ENCODE results near the gene SMOC2.
"Not testable (repeated sequence)": the region's sequence is repeated elsewhere in the genome, so short reads cannot be mapped to it uniquely, and the experiment has no call there.

The SMOC2 gene

DNA sequence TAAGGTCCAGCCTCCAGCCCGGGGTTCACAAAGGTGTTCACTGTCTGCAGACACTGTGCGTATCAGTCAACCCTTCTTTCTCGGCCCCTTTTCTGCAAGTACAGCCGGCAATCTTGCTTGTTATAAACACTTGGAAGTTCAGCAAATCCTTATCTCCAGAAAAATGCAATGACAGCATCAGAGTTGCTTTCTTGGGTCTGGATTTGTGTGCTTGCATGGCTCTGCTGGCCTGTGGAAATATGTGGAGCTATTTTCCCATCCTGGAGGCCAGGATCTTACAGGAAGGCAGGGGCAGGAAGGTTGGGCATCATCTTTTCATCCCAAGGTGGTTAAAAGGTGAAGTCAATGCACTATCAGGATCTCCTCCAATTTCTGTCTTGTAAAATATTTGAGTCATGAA, 100.3 kb downstream of the SMOC2 start:
- DNase-seq (ENCODE audit: low spot score) = no peak

DNA sequence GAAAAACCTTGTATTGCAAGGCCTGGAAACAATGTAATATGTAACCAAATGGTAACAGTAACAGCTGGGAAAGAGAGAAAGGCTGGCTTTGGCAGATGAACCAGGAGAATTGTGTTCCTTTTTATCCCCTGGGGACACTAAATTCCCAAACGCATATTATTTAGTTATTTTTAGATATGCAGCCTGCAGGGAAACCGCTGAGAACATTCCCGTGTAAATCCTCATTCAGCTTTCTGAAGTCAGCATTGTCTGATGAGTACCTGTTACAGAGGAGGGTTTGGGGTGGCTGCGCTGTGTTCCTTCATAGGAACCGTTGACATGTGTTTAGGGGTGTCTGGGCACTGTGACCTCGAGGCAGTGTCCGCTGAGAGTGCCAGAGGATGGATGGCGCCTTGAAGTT, 101.3 kb downstream of the SMOC2 start:
- DNase-seq (ENCODE audit: low spot score) = no peak

DNA sequence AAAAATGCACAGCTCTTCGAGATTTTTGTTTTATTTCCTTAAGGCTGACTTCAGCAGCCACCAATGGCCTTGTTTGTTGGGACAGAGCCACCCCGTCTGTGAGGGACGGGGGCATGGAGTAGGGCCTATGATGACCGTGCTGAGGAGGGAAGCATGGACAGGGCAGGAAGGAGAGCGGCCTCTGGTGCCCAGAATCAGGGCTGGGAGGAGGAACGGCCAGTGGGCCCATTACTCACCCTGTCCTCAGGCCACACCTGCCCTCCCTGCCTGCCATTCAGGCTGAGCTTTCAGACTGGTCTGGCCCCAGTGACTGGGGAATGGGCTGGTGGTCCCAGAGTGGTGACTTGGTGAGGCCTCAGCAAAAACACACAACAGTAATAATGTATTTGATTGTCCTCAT, 104.4 kb downstream of the SMOC2 start:
- DNase-seq (ENCODE audit: low spot score) = no peak

DNA sequence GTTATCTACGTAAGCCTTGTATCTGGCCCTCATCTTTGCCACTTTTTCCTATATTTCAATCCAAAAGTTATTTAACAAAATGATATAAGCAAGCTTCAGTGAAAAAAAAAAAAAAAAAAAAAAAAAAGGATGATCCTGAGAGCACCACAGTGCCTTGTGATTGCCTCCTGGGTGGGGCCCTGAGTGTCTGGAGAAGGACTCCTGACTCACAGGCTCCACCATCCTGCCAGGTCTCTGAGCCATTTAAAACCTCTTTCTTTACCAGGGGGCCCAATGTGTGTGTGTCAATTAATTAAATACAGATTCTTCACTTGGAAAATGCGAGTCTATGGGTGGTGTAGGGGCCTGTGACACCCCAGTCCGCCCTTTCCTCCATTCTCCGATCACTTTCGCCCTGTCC, 105.2 kb downstream of the SMOC2 start:
- DNase-seq (ENCODE audit: low spot score) = no peak

DNA sequence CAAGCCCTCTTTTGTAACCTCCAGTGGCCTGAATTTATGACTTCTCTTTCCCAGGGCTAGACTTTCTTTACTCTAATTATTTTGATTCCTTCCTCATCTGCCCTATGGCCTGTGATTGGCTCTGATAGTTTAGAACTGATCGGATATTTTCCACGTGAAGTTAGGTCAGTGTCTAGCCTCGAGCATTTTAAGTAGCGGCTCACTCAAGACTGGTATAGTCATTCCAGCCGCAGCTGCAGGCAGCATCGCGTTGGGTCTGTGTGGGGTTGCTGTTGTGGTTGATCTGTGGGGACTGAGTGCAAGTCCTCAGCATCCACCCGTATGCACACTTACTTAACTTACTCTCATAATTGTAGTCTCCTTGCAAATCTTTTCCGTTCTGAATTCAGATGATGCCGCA, 105.7 kb downstream of the SMOC2 start:
- no peak for DNase-seq (ENCODE audit: low spot score)

DNA sequence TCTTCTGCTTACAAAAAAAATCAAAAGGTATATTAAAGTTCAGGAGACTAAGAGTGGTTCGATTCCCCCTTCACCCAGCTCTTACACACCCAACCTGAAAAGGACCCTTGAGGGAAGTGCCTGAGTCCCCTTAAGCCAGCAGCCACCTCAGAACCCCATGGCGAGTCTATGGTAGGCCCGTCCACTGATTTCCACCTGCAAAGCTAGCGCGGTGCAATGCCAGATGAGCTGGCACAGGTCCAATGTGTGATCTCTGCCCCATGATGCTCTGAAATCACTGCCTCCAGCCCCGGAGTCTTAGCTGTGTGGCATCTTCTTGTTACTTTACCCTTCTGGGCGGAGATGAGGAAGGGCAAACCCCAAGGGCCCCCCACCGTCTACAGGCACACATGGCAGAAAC, 109.3 kb downstream of the SMOC2 start:
- DNase-seq (ENCODE audit: low spot score) = no peak

DNA sequence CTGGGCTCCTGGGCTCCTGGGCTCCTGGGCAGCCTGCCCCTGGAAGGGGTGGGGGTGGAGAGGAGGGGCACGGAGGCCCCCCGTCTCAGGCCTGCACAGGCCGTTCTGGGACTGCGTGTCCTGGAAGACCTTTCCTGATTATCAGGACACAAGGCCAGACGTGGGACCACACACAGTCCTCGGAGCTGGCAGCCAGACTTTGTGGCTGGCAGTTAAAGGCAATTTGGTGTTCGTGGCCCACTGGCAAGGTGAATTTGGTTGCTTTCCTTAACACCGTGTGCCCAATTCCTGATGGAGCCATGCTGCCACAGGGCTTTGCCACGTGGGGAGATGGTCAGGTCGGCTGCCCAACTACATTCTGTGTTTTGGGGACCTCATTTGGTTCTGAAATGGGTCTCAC, 113.5 kb downstream of the SMOC2 start:
- DNase-seq (ENCODE audit: low spot score) = no peak

DNA sequence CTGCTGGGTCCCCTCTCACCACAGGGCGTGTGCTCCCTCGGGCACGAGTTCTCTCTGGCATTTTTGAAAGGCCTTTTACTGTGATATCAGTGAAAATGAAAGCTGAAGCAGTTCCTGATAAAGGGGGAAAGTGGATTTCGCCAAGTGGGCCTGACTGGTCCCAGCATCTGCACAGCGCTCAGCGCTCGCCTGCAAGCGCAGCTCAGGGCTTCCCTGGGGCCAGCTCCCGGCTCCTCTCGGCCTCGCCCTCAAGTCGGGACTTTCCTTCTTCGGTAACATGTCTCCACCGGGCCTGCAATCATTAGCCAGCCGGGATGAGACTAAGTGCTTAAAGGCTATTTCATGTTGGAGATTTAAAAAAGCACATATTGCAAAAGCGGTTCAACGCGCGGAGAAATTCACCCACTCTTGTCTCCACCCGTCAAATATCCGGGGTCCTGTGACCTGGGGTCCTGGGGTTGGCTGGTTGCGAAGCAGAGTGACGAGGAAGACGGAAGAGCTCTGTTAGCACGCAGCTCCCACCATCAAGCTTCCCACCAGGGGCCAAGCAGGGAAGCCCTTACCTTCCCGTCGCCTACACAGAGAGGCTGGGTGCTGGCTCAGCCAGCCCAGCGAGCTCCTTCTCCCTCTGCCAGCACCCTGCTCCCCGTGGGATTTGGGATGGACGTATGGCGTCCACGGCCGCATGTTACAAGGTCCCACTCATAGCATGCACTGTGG, 114.1 kb downstream of the SMOC2 start:
- no peak for DNase-seq (ENCODE audit: low spot score)

DNA sequence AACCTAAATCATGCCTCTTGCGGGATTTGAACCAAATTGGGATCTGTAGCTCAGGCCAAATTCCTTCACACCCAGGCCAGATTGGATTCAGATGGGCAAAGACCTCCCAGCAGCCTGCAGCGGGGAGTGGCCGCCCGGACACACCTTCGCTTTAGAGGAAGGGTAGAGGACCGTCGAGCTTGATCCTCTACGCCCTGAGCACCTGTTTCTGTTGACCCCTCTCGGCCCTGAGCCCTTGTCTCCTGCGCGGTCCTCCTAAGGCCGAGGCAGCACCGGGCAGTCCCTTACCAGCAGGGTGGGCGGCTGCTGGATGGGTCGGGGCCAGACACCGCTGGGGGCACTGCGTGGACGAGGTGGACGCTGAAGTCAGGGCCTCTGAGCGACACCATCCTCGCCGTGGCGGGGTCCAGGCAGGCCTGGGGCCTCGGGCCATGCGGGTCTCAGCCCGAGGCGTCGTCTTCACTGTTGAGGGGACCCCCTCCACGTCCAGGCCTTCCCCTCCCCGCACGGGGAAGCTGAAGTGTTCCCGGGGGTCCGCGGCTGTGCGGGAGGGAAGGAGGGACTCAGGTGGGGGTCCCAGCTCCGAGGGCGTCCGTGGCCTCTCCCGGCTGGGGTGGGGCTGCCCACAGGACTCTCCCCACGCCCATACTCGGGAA, 114.8 kb downstream of the SMOC2 start:
- no peak for DNase-seq (ENCODE audit: low spot score)

DNA sequence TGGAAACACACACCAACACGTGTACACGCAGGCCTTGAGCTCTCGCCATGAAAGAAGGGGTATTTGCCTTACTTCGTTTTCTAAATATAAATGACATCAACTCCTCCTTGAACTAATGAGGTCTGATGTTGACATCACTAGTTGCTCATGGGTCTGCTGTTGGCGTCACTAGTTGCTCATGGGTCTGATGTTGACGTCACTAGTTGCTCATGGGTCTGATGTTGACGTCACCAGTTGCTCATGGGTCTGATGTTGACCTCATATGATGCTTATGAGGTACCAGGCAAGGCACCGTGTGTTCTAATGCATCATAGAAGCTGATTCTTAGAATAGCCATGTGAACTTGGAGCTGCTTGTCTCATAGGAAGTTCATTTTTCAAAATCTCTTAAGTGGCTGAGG, 116.5 kb downstream of the SMOC2 start:
- no peak for DNase-seq (ENCODE audit: low spot score)

DNA sequence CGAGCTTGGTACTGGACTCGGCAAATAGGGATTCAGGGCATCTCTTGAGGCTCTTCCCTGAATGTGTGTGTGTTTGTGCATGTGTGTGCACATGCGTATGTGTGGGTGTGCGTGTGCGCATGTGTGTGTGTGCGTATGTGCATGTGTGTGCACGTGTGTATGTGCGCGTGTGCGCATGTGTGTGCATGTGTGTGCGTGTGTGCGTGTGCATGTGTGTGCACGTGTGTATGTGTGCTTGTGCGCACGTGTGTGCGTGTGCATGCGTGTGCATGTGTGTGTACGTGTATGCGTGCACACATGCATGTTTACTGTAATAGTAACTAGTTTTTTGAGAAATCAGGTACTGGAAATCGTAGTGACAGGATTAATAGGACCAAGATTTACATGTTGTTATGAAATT, 117.7 kb downstream of the SMOC2 start:
- DNase-seq (ENCODE audit: low spot score) = no peak

DNA sequence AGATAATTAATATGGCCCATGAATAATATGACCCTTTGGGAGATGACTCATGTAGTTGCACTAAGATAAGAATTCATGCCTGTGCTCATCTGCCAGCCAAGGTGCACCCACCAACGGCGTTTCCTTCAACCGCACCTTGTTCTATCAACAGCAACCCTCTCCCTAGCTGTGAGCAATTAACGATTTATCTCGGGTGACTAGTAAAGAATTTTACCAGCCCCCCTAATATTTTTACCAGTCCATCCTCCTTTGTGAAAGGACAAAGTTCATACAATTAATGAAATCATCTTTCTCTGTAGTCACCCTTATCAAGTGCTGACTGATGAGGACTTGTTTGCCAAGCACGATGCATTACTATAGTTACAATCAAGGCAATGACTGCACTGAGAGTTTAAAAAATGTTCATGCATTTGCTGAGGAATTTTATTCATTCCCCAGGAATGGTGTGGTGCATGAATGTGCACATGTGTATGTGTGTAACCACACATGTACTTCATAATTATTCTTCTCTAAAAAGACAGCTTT, 118.7 kb downstream of the SMOC2 start:
- no peak for DNase-seq (ENCODE audit: low spot score)

DNA sequence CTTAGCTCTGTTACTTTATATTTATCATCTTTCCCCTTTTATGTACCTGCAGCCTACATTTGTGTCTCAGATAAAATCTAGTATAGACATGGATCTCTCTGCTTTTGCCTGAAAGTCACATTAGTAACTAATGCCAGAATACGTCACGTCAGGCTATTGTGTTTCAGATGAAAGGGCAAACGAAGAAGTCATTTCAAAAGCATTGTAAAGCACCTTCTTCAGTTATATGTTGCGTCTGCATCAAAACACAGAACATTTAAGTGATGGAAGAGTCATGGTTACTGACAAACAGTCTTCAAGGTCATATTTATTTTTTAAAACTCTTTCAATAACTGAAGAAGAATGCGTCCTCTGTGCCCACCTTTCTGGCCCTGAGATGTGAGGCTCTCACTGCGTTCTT, 119.1 kb downstream of the SMOC2 start:
- DNase-seq (ENCODE audit: low spot score) = no peak

DNA sequence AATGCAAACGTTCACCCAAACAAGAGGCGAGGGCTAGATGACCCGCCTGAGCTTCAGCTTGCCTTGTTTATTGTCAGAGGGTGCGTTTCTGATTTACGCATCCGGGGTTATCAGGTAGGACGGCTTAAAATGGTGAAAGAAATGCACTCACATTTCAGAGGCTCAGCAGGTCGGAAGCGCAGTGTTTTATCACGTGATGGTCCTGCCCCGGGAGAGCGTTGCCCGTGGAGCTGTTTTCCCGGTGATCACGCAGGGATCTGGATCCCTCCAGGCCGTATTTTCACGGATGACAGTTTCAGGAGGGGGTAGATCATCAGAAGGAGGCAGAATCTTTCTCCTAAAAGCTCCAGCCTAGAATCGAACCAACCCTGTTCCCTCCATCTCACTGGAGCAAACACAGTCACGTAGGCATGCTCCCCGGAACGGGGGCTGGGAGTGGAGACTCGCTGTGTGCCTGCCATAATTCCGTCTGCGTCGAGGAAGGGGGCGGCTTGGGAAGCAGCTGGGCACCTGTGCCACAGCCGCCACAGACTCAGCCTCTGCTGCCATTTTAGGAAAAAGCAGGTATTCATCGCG, 121.7 kb downstream of the SMOC2 start:
- no peak for DNase-seq (ENCODE audit: low spot score)

DNA sequence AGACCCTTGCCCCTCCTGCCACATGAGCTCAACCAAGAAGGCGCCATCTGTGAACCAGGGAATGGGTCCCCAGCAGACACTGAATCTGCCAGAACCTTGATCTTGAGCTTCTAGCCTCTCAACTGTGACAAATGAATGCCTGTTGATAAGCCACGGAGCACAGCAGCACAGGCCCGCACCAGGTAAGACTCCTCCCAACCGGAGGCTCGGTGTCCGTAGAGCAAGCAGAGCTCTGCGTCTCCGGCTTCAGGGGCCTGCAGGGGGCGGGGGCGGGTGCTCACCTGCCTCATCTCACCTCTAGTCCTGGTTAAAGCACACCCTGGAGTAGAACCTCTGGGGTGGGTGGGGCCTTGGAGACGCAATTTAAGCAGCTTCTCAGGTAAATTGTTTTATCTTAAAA, 122.7 kb downstream of the SMOC2 start:
- no peak for DNase-seq (ENCODE audit: low spot score)

DNA sequence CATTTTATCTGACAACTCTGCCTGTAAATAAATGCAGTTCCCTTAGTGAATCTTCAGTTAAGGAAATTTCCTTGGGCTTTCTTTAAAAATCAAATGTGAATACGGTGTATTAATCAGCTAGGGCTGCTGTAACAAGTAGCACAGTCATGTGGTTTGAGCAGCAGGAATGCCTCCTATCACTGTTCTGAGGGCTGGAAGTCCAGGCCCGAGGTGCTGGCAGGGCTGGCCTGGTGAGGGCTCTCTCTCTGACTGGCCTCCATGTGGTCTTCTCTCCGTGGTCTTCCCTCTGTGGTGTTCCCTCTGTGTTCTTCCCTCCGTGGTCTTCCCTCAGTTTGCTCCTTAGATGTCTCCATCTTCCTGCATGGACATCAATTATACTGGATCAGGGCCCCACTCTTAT, 124.1 kb downstream of the SMOC2 start:
- no peak for DNase-seq (ENCODE audit: low spot score)

DNA sequence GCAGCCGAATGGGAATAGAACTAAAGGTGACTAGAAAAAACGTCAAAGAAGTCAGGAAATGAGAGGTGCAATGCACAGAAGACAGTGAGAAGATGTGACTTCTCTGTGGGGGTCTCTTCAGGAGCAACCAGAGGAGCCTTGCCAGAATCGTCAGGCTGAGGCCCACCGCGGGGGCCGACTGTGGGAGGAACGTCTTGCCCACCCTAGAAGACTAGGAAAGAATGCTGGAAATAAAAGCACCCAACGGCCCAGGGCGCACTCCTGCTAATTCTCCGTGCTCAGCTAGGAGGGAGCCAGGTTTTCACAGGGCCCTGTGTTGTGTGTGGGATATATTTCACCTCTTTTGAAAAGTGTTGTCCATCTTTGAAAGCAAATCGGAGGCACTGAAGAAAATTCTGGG, 129.2 kb downstream of the SMOC2 start:
- no peak for DNase-seq (ENCODE audit: low spot score)

DNA sequence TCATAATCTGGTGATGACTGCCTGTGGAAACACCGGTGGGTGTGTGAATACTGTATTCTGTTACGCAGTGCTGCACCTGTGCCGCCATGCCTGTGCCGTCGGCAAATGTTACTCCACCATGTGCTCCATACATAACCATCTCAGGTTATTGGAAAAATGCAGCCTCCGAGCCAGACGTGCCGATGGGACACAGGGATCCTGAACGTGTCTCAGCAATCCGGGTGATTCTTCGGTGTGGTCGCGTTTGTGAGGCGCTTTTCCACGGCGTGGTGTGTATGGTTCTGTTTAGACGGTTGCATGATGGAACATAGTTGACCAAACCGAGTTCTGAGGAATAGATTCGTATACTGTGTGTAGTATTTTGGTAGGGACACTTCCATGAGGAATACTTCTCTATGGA, 130.3 kb downstream of the SMOC2 start:
- no peak for DNase-seq (ENCODE audit: low spot score)

DNA sequence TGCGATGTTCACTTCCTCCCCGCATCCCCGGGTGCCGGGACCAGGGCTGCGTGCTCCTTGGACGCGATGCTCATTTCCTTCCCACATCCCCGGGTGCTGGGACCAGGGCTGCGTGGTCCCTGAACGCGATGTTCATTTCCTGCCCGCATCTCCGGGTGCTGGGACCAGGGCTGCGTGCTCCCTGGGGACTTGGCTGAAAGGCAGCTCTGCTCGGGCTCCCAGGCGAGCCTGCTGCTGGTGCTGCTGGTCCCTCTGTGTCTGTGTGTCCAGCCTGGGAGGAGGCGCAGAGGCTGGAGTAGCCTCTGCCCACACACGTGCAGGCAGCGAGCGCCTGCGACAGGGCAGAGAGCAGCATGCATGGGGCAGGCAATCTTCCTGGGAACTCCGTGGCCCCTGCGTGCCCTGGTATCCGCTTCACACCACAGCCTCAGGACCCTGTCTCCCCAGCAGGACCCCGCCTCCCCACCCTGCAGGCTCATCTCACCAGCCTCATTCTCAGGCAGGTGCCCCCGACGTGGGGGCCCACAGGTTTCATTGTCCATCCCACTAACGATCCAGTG, 132.4 kb downstream of the SMOC2 start:
- DNase-seq (ENCODE audit: low spot score) = not testable (repeated sequence)

DNA sequence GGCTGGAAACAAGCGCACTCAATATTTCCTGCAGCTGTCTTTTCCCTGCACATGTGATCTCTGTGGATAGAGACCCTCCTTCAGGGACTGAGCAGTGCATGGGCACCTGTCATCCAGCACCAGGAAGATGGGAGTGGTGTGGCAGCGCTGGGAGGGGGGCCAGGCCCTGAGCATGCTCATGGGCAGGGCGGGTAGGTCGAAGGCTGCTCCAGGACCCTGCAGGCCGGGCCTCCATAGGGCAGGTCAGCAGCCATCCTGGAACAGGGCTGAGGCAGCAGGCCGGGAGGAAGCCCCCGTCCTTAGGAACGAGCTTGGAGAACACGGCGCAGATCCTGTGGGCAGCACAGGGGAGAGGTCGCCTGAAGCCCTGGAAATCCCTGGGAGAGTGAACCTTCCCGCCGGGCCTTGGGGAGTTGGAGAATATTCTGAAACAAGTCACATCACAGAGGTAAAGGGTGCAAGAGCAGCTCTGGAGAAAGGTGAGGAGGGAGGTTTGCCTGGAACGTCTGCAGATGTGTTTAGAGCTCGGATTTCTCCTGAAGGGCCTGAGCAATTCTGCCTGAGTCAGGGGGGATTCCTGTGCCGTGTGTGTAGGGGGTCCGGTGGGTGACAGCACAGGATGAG, 133.2 kb downstream of the SMOC2 start:
- no peak for DNase-seq (ENCODE audit: low spot score)

DNA sequence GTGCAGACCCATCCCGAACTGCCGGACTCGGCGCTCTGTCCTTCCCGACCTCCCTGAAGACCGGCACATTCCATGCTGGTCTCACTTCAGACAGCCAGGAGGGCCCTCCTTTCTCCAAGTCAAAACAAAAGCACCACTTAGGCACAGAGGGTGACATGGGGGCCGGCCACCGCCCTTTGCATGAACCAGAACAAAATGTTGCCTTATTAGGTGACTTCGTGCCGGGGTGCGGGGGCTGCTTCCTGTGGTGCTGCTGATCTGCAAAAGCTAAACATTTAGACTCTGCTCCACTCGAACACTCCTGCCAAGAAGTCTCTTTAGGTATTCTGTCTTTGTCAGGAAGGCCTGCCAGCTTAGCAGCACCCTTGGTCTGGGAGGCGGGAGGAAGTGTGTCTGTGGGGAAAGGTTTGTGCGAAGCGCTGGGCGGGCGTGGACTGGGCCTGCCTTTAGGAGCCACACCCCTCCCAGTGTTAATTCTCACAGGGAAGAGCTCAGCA, 133.8 kb downstream of the SMOC2 start:
- DNase-seq (ENCODE audit: low spot score) = no peak

DNA sequence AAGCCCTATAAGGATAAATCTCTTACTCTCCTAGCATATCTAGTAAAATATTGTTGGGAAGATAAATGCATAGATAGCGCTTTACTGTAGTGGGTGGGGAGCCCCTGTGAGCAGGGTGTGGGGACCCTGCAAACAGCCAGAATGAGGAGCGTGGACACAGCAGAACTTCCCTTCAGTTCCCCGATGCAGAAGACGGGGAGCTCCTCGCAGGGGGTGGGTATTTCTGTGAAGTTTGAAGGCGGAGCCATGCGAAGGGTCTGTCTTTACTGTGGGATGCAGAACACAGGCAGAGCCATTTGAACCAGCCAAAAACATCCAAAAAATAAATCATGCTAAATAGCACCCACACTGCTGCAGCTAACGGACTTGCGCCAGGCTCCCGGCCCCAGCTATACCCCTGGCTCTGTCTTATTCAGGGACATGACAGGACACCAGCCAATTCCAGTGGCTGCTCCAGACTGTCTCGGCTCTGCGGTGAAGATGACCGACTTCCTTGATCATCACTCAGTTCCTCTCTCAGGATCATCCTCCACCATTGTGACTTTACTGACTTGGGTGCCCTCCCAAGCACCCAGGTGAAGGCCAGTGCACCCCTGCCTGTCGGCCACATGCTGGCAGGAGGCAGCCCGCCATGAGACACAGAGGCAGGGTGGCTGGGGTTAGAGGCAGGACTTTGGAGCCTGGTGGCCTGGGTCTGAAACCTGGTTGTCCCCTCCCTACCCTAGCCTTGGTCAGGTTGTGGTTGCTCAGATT, 134.5 kb downstream of the SMOC2 start:
- DNase-seq (ENCODE audit: low spot score) = no peak
